NCI-H1092 (cell line): ENCODE data around the gene SST.
A peak's percentile ranks its signal among the peaks of the same experiment; 100 is the strongest.

Experiments
- DNase-seq: peaks from one replicate; lab custom pipeline; 2025; lab: John Stamatoyannopoulos, UW

SST gene

DNA sequence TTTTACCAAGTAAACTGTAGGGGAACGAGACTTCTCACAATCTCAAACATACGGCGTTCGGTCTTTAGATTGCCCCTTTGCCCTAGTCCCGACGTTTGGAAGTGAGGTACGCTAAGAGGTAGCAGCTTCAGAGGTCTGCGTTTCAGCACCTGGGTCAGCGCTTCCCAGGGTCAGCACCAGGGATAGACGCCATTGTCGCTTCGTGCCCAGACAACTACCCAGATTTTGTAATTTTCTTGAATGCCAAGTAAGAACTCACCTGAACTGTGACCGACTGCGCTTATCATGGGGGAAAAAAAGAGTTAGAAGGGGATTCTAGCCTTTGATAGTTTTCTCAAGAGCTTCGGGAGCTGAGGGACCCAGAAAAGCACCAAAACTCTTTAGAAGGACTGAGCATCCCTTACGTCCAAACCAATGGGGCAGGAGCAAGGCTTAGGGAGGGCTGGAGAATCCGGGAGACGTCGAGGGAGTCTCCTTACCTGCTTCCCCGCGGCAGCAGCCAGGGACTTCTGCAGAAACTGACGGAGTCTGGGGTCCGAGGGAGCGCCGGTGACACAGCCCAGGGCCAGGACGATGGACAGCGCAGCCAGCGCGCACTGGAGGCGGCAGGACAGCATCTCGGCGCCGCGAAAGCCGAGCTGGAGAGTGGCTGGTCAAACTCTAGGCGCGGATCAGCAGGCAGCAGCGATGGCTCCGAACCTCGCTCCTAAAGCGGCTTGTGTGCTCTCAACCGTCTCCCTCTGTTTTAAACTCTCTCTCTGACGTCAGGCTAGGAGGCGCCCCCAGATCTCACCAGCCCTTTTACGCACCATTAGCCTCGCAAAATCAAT is at the start of gene SST:
SST (minus strand) TSS at position 720 of the 830 bp plus-strand sequence; CDS start at position 617, 103 bp downstream.
- no peak for DNase-seq

DNA sequence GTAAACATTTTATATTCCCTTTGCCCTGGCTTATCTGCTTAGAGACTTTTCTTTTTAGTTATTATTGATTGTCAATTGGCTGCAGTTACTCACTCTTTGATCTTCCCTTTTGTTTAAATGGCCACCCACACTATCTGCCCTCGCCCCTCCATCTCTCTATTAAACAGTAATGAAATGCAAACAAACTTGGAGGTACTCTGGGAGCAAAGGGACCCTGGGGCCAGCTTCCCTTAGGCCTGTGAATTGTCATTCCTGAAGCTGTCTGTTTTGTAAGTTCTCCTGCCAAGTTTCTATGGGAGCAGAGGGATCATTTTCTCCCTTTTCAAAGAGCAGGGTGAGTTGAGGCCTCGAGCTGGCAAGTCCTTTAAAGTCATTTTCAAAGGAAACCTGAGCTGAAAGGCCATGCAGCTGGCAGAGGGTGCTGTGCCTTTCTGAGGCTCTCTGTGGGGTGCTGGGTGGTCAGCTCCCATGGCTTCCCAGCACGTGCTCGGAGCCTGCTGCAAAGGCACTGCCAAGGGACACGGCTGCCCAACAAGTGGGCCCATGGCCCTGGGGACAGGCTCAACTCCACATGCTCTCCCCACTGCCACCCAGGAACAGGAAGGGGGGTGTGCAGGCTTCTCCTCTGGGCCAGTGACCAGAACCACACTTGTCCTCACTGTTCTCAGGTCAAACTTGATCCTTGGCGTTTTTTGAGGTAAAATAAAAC is 49.6 kb upstream of the SST start:
- DNase-seq = peak; percentile 76

DNA sequence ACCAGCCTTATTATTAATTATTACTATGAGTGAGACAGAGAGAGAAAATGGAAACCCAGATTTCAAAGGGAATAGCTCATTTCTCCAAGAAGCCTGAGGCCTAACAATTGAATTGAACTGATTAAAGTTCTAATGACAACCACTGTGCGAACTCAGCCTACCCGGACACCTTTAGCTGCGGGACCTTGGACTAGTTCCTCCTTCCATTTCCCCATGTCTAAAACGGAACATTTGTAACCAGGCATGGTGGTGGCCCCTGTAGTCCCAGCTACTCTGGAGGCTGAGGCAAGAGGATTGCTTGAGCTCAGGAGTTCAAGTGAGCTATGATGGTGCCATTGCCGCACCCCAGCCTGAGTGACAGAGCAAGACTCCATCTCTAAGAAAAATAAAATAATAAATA is 48.6 kb upstream of the SST start:
- DNase-seq = no peak

DNA sequence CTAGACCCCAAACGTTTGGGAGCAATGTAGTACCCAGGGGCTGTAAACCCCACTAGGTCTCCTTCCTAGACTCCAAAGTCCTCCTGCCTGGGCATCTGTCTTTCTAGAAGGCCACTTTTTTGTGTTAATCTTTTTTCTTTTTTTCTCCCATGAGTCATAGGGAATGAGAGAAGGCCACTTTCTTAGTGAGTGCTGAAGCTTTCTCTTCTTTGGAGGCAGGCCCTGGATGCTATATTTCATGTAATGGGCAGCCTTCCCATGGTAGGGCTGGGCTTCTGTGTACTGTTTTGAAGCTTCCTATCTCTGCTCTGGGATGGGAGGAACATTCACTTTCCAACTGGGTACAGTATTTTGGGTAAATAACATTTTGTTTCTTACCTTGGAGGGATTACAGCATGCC is 47.4 kb upstream of the SST start:
- DNase-seq = no peak

DNA sequence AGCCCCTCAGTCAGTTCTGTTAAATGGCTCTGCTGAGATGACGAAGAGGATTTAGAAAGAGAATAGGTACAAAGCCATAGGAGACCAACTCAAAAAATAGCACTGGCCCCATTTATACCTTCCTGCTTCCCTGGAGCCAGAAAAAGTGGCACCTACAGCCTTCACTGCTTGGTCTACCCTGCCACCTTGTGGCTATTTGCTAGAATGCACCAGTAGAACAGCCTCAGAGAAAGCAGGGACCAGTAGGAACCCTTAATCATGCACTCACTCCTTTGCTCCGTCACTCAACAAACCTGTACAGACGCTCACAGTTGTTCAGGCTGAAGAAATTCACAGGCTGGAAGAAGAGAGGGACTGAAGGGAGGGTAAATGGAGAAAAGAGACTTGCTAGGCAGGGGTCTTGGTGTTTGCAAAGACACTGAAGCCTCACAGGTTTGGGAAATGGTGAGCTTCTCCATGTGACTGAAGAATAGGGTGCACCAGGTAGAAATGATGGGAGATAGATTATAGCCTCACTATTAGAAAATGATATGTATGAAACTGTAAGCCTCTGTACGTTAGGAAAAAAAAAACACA is 44.3 kb upstream of the SST start:
- peak; percentile 66 for DNase-seq

DNA sequence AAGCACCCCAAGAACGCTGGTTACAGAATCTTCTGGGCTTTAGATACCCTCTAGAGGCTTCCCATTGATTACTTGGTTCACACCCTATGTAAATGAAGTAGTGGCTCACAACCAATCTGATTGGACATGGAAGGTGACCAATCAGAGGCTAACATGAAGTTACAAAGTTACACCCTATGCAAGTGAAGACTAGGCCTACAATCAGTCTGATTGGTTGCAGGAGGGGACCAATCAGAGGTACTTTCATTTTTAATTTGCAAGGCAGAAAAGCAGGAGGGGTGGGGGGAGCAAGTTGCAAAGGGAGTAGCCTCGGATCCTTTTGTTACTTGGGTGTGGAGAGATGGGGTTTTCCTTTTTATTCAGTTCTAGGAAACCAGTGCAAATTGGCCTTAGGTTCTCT is 43.3 kb upstream of the SST start:
- no peak for DNase-seq

DNA sequence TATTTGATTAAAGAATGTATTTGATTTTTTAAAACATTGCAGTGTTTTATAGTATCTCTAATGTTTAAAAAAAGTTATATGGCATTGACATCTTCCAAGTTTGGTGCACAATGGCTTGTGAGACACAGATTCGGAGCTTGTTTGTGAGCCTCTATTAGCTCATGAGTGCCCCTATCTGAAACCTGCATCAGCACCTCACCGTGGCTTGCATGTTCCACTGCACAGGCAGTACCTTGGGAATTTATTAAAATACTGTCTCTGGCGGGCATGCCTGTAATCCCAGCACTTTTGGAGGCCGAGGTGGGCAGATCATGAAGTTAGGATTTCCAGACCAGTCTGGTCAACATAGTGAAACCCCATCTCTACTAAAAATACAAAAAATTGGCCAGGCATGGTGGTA is 39.0 kb upstream of the SST start:
- DNase-seq = no peak

DNA sequence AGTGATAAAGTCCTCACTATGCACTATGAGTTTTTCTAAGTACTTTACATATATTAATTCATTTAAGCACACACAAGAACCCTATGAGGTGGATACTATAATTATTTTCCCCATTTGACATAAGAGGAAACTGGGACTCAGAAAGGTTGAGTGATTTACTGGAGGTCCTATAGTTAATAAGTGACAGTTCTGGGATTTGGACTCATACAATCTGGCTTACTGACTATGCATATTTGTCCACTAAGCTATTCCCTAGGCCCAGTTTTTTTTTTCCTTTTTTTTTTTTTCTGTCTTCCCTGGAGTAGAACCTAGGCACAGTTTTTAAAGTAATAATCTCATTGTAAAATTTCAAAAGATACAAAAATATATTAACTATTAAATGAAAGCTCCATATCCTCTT is 38.5 kb upstream of the SST start:
- DNase-seq = no peak

DNA sequence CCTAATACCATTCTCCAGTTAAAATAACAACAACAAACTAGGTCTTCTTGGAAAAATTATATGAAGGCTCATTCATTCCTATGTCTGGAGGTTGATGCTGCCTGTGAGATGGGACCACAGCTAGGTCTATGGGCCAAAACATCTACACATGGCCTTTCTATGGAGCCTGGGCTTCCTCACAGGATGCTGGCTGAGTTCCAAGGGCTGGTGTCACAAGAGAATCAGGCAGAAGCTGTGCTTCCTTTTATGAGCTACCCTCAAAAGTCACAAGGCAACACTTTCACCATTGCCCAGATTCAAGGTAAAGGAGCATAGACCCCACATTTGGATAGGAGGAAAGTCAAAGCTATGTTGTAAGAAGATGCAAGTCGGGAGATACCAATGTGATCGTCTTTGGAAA is 36.8 kb upstream of the SST start:
- DNase-seq = no peak

DNA sequence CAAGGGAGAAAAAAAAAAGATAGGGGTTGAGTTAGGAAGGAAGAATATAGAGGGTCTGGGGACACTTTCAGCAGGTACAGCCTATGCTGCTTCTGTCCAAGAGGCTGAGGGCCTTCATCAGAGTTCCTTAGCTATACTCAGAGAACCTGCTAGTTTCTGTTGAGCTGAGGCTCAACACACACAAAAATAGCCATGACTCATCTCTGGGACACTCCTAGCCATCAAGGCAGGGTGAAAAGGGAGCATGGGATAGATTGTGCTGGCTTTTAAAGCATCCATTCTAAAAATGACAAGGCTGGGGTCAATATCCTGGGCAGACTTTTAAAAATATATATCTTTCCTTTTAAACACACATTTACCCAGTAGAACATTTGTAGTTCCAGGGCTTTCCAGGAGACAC is 35.0 kb upstream of the SST start:
- DNase-seq = no peak

DNA sequence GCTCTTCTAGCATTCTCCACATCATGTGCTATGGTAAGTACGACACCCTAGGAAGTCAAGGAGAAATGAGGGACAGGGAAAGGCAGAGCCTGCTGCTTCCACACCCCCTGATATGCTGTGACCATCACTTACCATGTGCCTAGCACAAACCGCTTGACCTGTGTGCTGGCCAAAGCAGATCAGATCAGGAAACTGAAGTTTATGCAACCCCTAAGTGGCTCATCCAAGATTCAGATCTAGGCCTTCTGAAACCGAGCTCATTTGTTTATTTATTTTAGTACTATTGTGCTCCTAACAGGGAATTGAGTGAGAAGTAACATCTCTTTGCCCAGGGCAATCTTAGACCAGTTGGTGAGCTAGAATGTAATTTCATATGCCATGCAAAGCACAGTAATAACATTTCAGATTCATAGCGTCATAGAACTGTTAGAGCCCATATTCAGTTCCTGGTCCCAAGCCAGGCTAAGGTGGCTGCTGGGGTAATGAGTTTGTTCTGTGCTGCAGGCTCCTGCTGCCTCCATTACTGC is 32.4 kb upstream of the SST start, which contains the start of gene RTP2:
RTP2 (minus strand) TSS at position 51 of the 527 bp plus-strand sequence. CDS start 429 bp downstream, outside the sequence.
- DNase-seq = no peak

DNA sequence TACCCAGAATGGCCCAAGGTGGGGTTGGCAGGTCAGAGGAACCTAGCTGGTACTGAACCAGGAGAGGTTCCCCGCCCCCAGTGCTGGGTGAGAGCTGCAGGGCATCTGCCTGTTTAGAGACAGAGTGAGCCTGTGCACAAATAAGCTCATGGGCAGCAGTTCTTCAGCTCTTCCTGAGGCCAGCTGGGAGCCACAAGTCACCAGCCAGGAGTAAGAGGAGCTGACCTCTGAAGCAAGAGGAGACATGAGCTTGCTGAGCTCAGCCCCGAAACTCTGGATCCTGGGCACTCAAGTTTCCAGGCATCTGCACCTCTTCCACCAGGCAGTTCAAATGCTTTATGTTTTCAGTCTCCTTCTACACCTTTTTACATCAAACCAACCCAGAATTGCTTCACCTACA is 30.1 kb upstream of the SST start:
- DNase-seq = no peak

DNA sequence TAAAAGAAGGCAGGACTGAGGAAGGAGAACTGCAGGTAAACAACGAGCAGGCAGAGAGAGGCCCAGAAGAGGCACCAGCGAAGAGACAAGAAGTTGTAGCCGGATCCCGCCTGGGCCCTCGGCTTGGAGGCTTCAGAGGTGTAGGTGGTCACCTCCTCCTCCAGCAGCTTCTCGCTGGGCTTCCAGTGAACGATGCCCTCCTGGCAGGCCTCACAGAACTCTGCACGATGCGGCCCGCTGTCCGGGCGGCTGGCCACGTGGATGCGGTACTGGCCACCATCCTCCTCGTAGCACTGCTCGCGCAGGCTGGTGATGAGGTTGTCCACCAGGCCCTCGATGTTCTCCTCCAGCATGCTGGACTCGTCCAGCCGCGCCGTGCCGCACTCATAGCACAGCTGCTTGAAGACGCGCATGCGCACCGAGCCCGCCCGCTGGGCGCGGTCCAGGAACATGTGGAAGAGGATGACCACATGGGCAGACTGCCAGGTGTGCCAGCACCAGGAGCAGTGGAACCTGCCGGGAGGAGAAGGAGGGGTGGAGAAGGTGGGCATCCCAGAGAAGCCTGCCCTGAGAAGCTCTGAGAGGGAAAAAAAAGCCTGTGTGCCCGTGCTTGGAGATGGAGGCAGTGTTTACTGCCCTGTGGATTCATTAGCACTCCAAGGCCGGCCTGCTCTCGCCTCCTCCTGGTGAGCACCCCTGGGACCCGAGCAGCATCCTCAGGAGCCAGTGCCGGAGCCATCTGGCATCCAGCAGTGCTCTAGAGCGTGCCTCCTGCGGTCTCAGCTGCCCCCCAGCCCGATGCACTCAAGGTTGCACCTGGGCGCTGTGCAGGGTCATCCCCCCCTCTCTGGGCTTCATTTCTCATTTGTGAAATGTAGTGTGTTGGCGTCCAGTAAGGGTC is 28.6 kb upstream of the SST start:
- DNase-seq = no peak

DNA sequence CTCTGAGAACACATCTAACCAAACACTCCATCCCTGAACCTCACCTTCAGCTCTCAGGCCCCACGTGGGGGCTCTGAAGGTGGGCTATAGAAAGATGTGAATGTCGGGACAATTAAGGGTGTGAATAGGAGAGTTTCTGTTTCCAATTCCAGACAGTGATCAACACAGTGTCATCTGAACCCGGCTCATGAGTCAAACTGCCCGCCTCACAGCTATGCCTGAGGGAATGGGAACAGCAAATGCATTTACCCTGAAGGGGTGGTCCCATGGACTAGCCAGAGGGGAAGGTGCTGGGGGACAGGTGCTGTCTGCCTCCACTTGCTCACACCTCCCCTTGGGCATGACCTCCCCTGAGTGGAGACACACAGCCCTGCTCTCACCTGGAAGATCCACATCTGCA is 25.8 kb upstream of the SST start:
- DNase-seq = no peak

DNA sequence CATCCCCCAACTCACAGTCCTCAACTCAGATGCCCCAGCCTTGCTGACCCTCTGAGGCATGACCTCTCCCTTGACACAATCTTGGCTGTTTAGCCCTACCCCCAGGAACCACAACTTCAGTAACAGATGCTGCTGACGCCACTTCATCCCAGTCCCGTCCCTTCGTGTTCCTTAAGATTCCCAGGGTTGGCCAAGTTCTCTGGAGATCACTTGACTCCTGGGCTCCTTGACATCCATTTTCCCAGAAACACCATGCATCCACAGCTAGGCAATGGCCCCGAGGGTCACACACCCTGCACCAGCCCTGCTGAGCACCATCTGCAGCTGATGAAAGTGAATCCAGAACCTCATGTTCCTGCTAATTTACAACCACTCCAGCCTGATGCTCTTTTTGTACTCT is 25.3 kb upstream of the SST start:
- no peak for DNase-seq

DNA sequence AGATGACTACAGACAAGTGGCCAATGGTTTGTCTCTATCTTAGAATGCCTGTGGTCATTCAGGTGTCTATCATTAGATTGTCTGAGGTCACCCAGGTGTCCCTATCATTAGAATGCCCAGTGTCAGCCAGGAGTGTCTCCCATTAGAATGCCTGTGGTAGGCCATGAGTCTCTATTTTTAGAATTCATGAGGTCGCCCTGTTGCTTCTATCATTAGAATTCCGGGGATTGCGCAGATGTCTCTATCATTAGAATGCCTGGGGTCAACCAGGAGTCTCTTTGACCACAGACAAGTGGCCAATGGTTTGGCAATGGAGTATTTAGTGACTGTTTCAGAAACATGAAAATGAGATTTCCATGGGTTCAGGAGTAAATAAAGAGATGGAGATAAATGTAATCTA is 24.6 kb upstream of the SST start:
- DNase-seq = no peak

DNA sequence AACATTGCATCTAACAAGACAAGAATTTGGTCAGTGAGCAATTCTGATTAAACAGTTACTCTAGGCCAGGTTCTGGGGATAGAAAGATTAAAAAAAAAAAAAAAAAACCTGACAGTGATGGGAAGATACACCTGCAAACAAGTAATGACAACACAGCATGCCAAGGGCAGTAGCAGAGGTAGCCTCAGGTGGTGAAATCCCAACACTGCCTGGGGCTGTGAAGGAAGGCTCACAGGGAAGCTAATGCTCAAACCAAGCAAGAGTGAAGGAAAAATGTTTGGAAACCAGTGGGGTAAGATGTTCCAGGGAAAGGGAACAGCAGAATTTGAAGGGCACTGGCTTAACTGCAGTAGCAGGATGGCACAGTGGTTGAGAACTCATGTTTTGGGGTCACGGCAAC is 23.2 kb upstream of the SST start:
- no peak for DNase-seq

DNA sequence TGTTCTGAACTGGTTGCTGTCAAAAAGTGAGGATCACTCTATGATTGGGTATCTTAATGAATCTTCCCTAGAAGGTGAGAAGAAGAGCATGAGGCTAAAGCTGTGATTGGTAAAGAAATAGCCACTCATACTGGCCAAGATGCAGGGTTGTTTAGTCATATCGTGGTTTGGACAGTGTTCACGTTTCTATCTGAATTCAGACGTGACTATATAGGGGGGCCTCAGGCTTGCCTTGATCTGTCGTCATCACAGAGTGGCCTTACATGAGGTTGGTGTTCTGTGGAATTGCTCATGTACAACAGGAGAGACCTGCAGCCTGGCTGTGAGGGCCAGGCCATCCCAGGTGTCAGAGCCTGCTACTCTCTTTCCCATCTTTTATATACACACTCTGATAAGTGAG is 19.8 kb upstream of the SST start:
- no peak for DNase-seq

DNA sequence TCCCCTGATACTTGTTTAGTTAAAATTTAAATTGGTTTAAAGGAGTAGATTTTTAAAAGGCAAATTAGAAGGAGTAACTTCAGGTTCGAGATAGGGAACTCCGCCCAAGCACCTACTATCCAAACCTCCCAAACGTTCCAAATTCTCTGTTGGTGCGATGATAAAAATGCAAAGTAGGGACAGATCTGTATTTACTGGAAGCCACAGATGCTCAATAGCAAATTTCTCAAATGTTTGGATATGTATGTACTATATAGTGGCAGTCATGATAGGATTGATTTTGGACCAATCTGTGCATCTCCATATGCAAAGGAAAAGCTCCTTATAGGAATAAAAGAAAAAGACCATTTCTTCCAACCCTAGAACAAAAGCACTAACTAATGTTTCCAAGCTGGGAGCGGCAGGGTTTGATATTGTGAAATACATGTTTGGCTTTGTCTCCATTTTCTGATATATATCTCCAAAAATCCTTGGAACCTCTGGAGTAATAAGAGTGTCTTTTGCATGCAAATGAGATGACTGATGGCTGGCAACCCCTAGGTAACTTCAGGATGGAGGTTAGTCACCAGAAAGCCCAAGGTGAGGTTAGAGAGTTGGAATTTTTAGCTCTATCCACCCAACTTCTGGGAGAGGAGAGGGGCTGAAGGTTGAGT is 16.6 kb upstream of the SST start:
- DNase-seq = no peak

DNA sequence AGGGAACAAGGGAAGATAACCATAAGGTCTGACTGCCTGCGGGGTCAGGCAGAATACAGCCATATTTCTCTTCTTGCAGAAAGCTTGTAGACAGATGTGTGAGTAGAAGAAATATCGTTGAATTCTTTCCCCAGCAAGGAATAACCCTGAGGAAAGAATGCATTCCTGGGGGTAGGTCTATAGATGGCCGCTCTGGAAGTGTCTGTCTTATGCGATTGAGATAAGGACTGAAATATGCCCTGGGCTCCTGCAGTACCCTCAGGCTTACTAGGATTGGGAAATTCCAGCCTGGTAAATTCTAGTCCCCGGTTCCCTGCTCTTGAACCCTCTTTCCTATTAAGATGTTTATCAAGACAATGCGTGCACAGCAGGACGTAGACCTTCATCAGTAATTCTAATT is 15.8 kb upstream of the SST start:
- DNase-seq = no peak

DNA sequence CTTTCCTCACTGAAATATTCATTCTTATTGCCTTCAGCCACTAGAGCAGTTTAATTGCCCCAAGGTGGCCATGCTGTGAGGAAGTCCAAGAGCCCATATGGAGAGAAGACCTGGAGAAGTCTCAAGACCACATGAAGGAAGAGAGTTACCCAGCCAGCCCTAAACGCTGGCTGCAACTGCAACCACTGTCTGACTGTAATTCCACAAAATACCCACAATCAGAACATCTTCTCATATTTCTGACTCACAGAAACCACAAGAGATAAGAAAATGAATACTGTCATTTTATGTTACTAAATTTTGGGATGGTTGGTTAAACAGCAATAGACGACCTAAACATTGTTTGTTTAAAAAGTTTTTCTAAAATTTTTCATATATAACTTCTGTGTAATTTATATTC is 14.7 kb upstream of the SST start:
- DNase-seq = no peak
